ENCODE results near the gene DNA2. TPM values are rescaled to one million over a fixed set of nuclear protein-coding genes. Genes with fewer than 3 reads are reported as not detected.
"Not testable (repeated sequence)": the region's sequence is repeated elsewhere in the genome, so short reads cannot be mapped to it uniquely, and the experiment has no call there.

The DNA2 gene
- total RNA-seq, 1 donor from 2014 or later = 9.9 TPM

DNA sequence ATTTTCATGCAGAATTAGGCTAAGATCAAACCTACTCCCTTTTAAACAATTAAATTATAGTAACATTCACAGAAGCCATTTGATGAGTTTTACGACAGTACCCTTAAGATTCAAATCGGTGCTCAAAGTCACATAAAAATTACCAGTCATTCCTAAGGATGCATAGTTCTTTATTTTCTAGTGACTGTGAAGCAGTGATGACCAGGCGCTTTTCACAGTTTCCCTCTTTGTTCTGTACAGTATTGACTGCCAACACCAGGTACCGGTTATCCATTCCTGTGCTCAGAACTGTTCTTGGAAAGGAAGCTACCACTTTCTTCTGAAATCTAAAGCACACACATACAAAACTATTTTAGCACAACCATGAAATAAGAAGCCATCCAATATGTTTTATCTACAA is 1.9 kb downstream of the DNA2 start:
- Mint-ChIP-seq H3K27me3 (ENCODE audit: unreplicated experiment) (peaks cover 7% of the 10 kb centered on the region), H3K9me3 (ENCODE audit: unreplicated experiment) (peaks cover 2% of the 10 kb centered on the region), H3K36me3 (ENCODE audit: unreplicated experiment) (no peaks in the 10 kb centered on the region), H3K4me3 (ENCODE audit: unreplicated experiment) (no peak overlapping the region), H3K27ac (ENCODE audit: unreplicated experiment) (no peak overlapping the region), H3K4me1 (ENCODE audit: low read depth, unreplicated experiment) (peaks cover 7% of the 10 kb centered on the region)
- no peak for DNase-seq
- TF ChIP-seq, protein P1, sequence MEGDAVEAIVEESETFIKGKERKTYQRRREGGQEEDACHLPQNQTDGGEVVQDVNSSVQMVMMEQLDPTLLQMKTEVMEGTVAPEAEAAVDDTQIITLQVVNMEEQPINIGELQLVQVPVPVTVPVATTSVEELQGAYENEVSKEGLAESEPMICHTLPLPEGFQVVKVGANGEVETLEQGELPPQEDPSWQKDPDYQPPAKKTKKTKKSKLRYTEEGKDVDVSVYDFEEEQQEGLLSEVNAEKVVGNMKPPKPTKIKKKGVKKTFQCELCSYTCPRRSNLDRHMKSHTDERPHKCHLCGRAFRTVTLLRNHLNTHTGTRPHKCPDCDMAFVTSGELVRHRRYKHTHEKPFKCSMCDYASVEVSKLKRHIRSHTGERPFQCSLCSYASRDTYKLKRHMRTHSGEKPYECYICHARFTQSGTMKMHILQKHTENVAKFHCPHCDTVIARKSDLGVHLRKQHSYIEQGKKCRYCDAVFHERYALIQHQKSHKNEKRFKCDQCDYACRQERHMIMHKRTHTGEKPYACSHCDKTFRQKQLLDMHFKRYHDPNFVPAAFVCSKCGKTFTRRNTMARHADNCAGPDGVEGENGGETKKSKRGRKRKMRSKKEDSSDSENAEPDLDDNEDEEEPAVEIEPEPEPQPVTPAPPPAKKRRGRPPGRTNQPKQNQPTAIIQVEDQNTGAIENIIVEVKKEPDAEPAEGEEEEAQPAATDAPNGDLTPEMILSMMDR (IDR thresholded peaks at IDR 0.05; ENCODE audit: partially characterized antibody, unreplicated experiment) = no peak

GRCh38 chr10:68464729-68465128 is 7.0 kb downstream of the DNA2 start:
- DNase-seq; H3K27ac Mint-ChIP-seq (ENCODE audit: unreplicated experiment); H3K4me3 Mint-ChIP-seq (ENCODE audit: unreplicated experiment); H3K36me3 Mint-ChIP-seq (ENCODE audit: unreplicated experiment); H3K9me3 Mint-ChIP-seq (ENCODE audit: unreplicated experiment); H3K27me3 Mint-ChIP-seq (ENCODE audit: unreplicated experiment); H3K4me1 Mint-ChIP-seq (ENCODE audit: low read depth, unreplicated experiment): not testable (repeated sequence)

DNA sequence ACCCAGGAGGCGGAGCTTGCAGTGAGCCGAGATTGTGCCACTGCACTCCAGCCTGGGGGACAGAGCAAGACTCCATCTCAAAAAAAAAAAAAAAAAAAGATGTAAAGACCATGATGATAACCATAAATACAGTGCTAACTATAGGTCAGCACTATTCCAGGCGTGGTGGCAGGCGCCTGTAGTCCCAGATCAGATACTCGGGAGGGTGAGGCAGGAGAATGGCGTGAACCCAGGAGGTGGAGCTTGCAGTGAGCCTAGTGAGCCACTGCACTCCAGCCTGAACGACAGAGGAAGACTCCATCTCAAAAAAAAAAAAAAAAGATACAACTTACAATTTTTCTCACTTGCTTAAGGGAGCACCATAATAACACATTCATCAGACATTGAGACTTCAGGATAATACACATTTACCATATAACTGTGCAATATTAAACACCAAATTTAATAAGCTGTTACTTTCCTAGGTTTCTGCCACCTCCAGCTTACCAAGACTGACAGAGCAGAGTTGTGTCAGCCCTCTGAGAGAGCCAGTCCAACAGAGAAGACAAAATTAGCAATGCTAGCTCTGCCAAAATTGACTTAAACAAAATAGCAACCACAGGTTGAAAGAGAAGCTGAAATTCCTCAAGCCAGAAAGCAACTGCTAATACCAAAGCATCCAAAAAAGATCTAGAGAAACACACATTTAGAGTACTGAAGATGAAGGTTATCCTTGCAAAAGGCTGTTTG is 8.2 kb downstream of the DNA2 start:
- no peak overlapping the region for H3K4me3 Mint-ChIP-seq (ENCODE audit: unreplicated experiment)
- TF ChIP-seq, protein P1 (IDR thresholded peaks at IDR 0.05; ENCODE audit: partially characterized antibody, unreplicated experiment) = no peak
- no peak for DNase-seq
- H3K27ac Mint-ChIP-seq (ENCODE audit: unreplicated experiment) = no peak overlapping the region
- H3K36me3 Mint-ChIP-seq (ENCODE audit: unreplicated experiment) = no peaks in the 10 kb centered on the region
- H3K4me1 Mint-ChIP-seq (ENCODE audit: low read depth, unreplicated experiment) = no peaks in the 10 kb centered on the region
- no peaks in the 10 kb centered on the region for H3K9me3 Mint-ChIP-seq (ENCODE audit: unreplicated experiment)
- H3K27me3 Mint-ChIP-seq (ENCODE audit: unreplicated experiment) = no peaks in the 10 kb centered on the region

DNA sequence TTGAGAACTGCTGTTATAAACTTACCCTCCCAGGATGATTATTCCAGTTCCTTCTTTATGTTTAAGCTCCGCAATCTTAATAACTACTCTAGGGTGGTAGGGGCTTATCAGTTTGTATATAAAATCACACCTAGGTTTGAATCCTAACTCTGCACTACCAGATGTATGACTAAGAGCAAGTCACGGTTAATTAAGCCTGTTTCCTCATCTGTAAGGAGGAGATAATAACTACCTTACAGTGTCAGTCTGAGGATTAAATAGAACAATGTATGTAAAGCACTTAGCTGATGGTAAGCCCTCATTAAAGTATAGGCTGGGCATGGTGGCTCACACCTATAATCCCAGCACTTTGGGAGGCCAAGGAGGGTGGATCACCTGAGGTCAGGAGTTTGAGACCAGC is 9.2 kb downstream of the DNA2 start:
- TF ChIP-seq, protein P1 (IDR thresholded peaks at IDR 0.05; ENCODE audit: partially characterized antibody, unreplicated experiment) = no peak
- Mint-ChIP-seq H3K27me3 (ENCODE audit: unreplicated experiment) (no peaks in the 10 kb centered on the region), H3K36me3 (ENCODE audit: unreplicated experiment) (no peaks in the 10 kb centered on the region), H3K4me1 (ENCODE audit: low read depth, unreplicated experiment) (no peaks in the 10 kb centered on the region), H3K27ac (ENCODE audit: unreplicated experiment) (no peak overlapping the region), H3K9me3 (ENCODE audit: unreplicated experiment) (no peaks in the 10 kb centered on the region), H3K4me3 (ENCODE audit: unreplicated experiment) (no peak overlapping the region)
- no peak for DNase-seq

DNA sequence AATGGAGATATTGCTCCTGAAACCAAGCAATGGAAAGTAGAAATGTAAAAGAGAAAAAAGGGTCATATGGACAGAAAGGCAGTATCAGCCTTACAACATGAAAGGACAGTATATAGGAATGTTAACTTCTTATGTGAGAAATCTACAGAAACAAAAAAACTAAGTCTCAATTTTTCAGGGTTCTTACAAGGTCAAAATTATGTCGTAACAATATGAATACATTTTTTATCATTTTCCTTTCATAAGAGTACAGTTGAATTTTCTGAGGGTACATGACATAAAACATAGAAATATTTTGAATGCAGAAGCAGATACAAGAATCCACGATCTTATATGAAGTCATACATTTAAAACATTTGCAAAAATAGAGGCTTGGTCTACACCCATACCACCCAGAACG is 10.7 kb downstream of the DNA2 start:
- no peaks in the 10 kb centered on the region for H3K36me3 Mint-ChIP-seq (ENCODE audit: unreplicated experiment)

GRCh38 chr10:68449698-68450097 is 22.1 kb downstream of the DNA2 start:
- H3K4me1 Mint-ChIP-seq (ENCODE audit: low read depth, unreplicated experiment); DNase-seq; H3K36me3 Mint-ChIP-seq (ENCODE audit: unreplicated experiment); H3K27me3 Mint-ChIP-seq (ENCODE audit: unreplicated experiment); H3K9me3 Mint-ChIP-seq (ENCODE audit: unreplicated experiment); H3K4me3 Mint-ChIP-seq (ENCODE audit: unreplicated experiment); H3K27ac Mint-ChIP-seq (ENCODE audit: unreplicated experiment): not testable (repeated sequence)

More for the DNA sequence above, 10.7 kb downstream of the DNA2 start:
- Mint-ChIP-seq H3K27ac (ENCODE audit: unreplicated experiment) (no peak overlapping the region), H3K4me3 (ENCODE audit: unreplicated experiment) (no peak overlapping the region), H3K4me1 (ENCODE audit: low read depth, unreplicated experiment) (no peaks in the 10 kb centered on the region), H3K27me3 (ENCODE audit: unreplicated experiment) (no peaks in the 10 kb centered on the region), H3K9me3 (ENCODE audit: unreplicated experiment) (no peaks in the 10 kb centered on the region)
- no peak for DNase-seq
- TF ChIP-seq, protein P1 (IDR thresholded peaks at IDR 0.05; ENCODE audit: partially characterized antibody, unreplicated experiment) = no peak

All from glutamatergic neuron (in vitro differentiated cells).